Keratinocyte (primary cell): ENCODE measurements around the gene PGAM1. TPM values are rescaled to one million over a fixed set of nuclear protein-coding genes. Genes with fewer than 3 reads are reported as not detected.
A peak's percentile ranks its signal among the peaks of the same experiment; 100 is the strongest.

Experiments used
- DNase-seq: peaks from one replicate; pipeline ENCODE4 v3.0.0-alpha.2; 2011; ENCODE audit warnings: low read depth, missing footprints, low spot score
- FAIRE-seq: peaks from 2 replicates; lab custom pipeline; 2011; peaks lifted over from hg19 to GRCh38; lab: Jason Lieb, UNC
- H2AFZ ChIP-seq: 2 replicates; pipeline ENCODE4 v1.6.0; 2012; ENCODE audit warnings: low read length, control low read depth, inconsistent platforms; ENCODE audit not compliant: control insufficient read depth
- H3K27ac ChIP-seq: 2 replicates; pipeline ENCODE4 v1.5.1; 2011; ENCODE audit warnings: low read length; ENCODE audit not compliant: control insufficient read depth, insufficient read depth
- H3K27me3 ChIP-seq: 3 replicates; pipeline ENCODE4 v1.6.0; 2011; ENCODE audit warnings: low read length; ENCODE audit not compliant: control insufficient read depth, insufficient read depth; ENCODE audit errors: extremely low read depth
- H3K36me3 ChIP-seq, 2 experiments: 2 replicates in 1 of 2; 3 replicates in 1 of 2; pipeline ENCODE4 v1.5.1; 2011; ENCODE audit warnings: low read length in 2 of 2, mild to moderate bottlenecking in 1 of 2; ENCODE audit not compliant: control insufficient read depth in 2 of 2, insufficient read depth in 2 of 2; ENCODE audit errors: extremely low read depth in 1 of 2
- H3K4me1 ChIP-seq: 3 replicates; pipeline ENCODE4 v1.5.1; 2011; ENCODE audit warnings: low read length; ENCODE audit not compliant: control insufficient read depth, insufficient read depth; ENCODE audit errors: extremely low read depth
- H3K4me2 ChIP-seq: 3 replicates; pipeline ENCODE4 v1.6.0; 2011; ENCODE audit warnings: low read depth, low read length; ENCODE audit not compliant: control insufficient read depth, insufficient read depth; ENCODE audit errors: extremely low read depth
- H3K4me3 ChIP-seq, 3 experiments: fragments of 200-600 bp in 1 of 3; sonication (generic) in 1 of 3; 2 replicates in 2 of 3; 3 replicates in 1 of 3; pipeline ENCODE4 v1.5.1; 2011 to 2016; ENCODE audit warnings: low read length in 3 of 3, mild to moderate bottlenecking in 3 of 3, control low read depth in 2 of 3, inconsistent platforms in 1 of 3, low read depth in 1 of 3, mixed read lengths in 1 of 3, mixed run types in 1 of 3, moderate library complexity in 1 of 3; ENCODE audit not compliant: control insufficient read depth in 2 of 3, insufficient read depth in 2 of 3; ENCODE audit errors: extremely low read depth in 1 of 3
- H3K79me2 ChIP-seq: 2 replicates; pipeline ENCODE4 v1.6.0; 2012; ENCODE audit warnings: low read length; ENCODE audit not compliant: control insufficient read depth, insufficient read depth
- H3K9ac ChIP-seq: 3 replicates; pipeline ENCODE4 v1.6.0; 2011; ENCODE audit warnings: low read length; ENCODE audit not compliant: control insufficient read depth, insufficient read depth; ENCODE audit errors: extremely low read depth
- H3K9me1 ChIP-seq: 3 replicates; pipeline ENCODE4 v1.6.0; 2011; ENCODE audit warnings: low read length; ENCODE audit not compliant: control insufficient read depth, insufficient read depth; ENCODE audit errors: extremely low read depth
- H3K9me3 ChIP-seq: 2 replicates; pipeline ENCODE4 v1.5.1; 2012; ENCODE audit warnings: low read depth, low read length; ENCODE audit not compliant: control insufficient read depth
- H4K20me1 ChIP-seq: 3 replicates; pipeline ENCODE4 v1.6.0; 2011; ENCODE audit warnings: low read length; ENCODE audit not compliant: control insufficient read depth, insufficient read depth; ENCODE audit errors: extremely low read depth
- CTCF ChIP-seq, 3 experiments: IDR thresholded peaks in 1 of 3; conservative IDR thresholded peaks in 1 of 3; optimal IDR thresholded peaks in 1 of 3; 2 replicates in 2 of 3; 3 replicates in 1 of 3; pipeline versions ENCODE3 to v1.5.1; 2011; ENCODE audit warnings: low read length in 3 of 3, mild to moderate bottlenecking in 3 of 3, moderate library complexity in 2 of 3, control low read depth in 1 of 3, inconsistent platforms in 1 of 3; ENCODE audit not compliant: insufficient read depth in 2 of 3; ENCODE audit errors: extremely low read depth in 1 of 3
- EZH2 ChIP-seq: IDR thresholded peaks from one replicate; pipeline ENCODE4 v1.6.1; 2012; ENCODE audit warnings: inconsistent platforms, mild to moderate bottlenecking, low read length, moderate library complexity
- dilution Hi-C: fragments of 300-500 bp; cut with MboI; formaldehyde crosslinking; loops from one replicate; pipeline ENCODE4 v1.7.0; 2020; ENCODE audit warnings: low sequenced_read_pairs; ENCODE audit not compliant: extremely low pct_ligation_motif_present
- polyA plus RNA-seq, 5 experiments: library from polyadenylated mRNA; depleted of rRNA in 3 of 5; stranded (reverse) in 3 of 5; stranded (forward) in 1 of 5; unstranded in 1 of 5; fragments of >200 nt; gene quantifications; 1 replicate in 1 of 5; 2 replicates in 3 of 5; 3 replicates in 1 of 5; pipeline versions ENCODE4 v1.2.1 to v1.2.3, GENCODE V29; 2011 to 2012; ENCODE audit warnings: missing spikeins in 2 of 5, low read depth in 1 of 5, low replicate concordance in 1 of 5

The PGAM1 gene
- polyA plus RNA-seq, 1 donor (not counting 4 experiments of a cell fraction or from before 2014, with no cell fraction given): 624 TPM

- Histone ChIP-seq H3K27ac (peak overlapping the region; percentile 88), H4K20me1 (peaks cover 6% of the 10 kb centered on the region), H3K36me3 (peaks cover 20 to 31% of the 10 kb centered on the region in 2 experiments), H3K9ac (peak overlapping the region; percentile 94), H3K79me2 (peaks cover 55% of the 10 kb centered on the region), H3K4me1 (peaks cover 22% of the 10 kb centered on the region), H3K27me3 (no peaks in the 10 kb centered on the region), H3K9me1 (no peaks in the 10 kb centered on the region), H2AFZ (no peak overlapping the region), H3K4me2 (peak overlapping the region; percentile 80), H3K9me3 (no peaks in the 10 kb centered on the region), H3K4me3 (peak overlapping the region; percentile 74 to 97 (median 95))
- TF ChIP-seq CTCF (optimal IDR thresholded peaks at IDR 0.05 in 1 of 3, IDR thresholded peaks at IDR 0.05 in 1 of 3, conservative IDR thresholded peaks at IDR 0.05 in 1 of 3; ENCODE audit: extremely low read depth in 1 of 3, insufficient read depth in 2 of 3, low read length in 3 of 3) (no peak), EZH2 (no peak)
- FAIRE-seq (no peak), DNase-seq (no peak)
- dilution Hi-C loops: no loop called here
Measured at GRCh38 chr10:97426776-97427570, 982 bp downstream of the PGAM1 start.

GRCh38 chr10:97427571-97428179 lies 1.7 kb downstream of the PGAM1 start:
- H3K9ac ChIP-seq: peak overlapping the region; percentile 94
- H3K36me3 ChIP-seq: peaks cover 20 to 32% of the 10 kb centered on the region in 2 experiments
- peak; percentile 58 for FAIRE-seq
- H3K4me2 ChIP-seq: peak overlapping the region; percentile 80
- TF ChIP-seq EZH2 (no peak), CTCF (optimal IDR thresholded peaks at IDR 0.05 in 1 of 3, IDR thresholded peaks at IDR 0.05 in 1 of 3, conservative IDR thresholded peaks at IDR 0.05 in 1 of 3; ENCODE audit: extremely low read depth in 1 of 3, insufficient read depth in 2 of 3, low read length in 3 of 3) (no peak)
- no peaks in the 10 kb centered on the region for H3K27me3 ChIP-seq
- no peak overlapping the region for H2AFZ ChIP-seq
- dilution Hi-C loops: no loop called here
- H3K27ac ChIP-seq: peak overlapping the region; percentile 88
- H3K79me2 ChIP-seq: peaks cover 55% of the 10 kb centered on the region
- no peaks in the 10 kb centered on the region for H3K9me1 ChIP-seq
- no peaks in the 10 kb centered on the region for H3K9me3 ChIP-seq
- DNase-seq: no peak
- H3K4me3 ChIP-seq: peak overlapping the region; percentile 74 to 97 (median 95)
- peaks cover 22% of the 10 kb centered on the region for H3K4me1 ChIP-seq
- H4K20me1 ChIP-seq: peaks cover 6% of the 10 kb centered on the region
